ENCODE measurements around the gene HAUS8.
"Not testable (repeated sequence)": the region's sequence is repeated elsewhere in the genome, so short reads cannot be mapped to it uniquely, and the experiment has no call there.

Gene HAUS8

DNA sequence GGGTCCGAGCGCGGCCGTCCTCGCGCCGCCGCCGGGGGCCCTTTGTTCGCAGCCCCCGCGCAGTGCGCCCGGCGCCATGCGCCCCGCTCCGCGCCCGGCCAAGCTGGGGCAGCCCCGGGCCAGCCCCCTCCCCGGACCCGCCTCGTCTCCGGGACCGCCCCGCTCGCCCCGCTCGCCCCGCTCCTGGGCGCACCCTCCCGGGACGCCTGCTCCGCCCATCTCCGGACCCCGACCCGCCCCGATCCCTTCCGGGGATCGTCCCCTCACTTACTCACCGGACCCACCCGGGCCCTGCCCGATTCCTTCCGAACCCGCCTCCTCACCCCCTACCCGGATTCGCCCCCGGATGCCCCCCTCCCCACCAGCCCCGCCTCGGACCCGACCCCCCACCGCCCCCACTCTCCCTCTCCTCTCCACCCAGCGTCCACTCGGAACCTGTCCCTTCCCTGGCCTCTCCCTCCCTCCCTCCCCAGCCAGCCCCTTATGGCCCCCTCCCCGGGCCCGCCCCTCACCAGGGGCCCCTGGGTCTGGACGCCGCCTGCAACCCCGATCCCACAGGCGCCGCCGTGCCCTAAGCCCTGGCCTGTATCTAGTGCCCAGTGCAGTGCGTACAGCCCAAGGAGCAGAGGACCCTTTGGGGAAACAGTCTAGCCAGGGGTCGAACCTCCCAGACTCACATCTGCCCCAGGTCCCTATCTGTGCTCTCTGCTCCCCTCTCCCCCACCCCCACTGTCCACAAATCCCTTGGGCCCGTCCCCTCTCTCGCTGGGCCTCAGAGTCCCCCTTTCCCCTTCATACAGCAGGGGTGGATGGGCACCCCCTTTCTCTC lies 48.3 kb downstream of the HAUS8 start, which contains the start of gene CPAMD8:
TSS of gene CPAMD8 (minus strand) at position 105 of the 829 bp plus-strand sequence. CDS start 168 bp downstream, outside the sequence.
- no peak for DNase-seq

DNA sequence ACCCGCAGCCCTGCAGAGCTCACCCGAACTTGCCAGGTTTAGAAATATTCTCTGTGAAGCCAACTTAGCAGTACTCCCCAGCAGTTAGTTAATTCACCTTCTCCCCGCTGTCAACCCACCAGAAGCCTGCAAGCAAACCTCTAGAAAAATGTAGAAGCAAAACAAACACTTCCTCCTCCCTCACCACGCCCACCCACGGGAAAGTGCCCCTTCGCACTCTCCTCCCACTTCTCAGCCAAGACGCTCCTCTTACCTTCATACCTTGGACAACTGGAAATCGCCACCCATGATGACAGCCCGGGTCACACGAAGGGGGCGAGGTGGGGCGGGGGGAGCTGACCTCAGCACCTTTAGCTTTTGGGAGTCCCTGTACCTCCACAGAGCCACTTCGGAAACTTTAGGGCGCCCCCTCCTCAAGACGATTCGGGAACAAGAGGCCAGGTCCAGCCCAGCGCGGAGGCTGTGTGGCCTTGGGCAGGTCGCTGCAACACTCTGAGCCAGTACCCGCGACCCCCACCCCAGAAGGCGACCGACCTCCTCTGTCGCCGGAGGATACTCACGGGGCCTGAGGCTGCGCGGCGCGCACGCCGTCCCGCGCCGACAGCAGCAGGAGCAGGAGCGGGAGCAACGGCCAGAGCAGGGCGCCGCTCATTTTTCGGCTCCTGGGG lies 49.1 kb downstream of the HAUS8 start:
- no peak for DNase-seq

DNA sequence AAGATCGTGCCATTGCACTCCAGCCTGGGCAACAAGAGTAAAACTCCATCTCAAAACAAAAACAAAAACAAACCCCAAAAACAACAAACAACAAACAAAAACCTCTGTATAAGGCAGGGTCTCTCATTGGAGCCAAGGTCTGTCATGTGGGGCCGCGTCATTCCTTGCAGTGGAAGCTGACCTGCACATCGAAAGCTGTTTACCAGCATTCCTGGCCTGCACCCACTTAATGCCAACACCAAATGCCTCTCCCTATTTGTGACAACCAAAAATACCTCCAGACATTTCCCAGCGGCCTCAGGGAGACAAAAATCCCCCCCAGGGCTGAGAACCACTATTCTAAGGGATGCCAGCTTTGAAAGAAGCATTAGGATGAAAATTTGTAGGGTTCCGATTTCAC lies 49.9 kb downstream of the HAUS8 start:
- DNase-seq: no peak

DNA sequence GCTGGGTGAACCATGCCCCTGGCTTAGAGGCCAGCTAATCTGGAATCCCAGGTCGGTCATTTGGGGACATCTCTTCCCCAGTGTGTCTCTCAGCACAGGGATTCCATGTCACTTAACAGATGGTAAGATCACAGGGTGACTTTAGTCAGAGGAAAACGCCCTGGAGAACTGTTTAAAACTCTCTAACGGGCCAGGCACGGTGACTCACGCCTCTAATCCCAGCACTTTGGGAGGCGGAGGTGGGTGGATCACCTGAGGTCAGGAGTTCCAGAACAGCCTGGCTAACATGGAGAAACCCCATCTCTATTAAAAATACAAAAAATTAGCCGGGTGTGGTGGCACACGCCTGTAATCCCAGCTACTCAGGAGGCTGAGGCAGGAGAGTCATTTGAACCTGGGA lies 50.3 kb downstream of the HAUS8 start:
- peak; percentile 67 for DNase-seq

DNA sequence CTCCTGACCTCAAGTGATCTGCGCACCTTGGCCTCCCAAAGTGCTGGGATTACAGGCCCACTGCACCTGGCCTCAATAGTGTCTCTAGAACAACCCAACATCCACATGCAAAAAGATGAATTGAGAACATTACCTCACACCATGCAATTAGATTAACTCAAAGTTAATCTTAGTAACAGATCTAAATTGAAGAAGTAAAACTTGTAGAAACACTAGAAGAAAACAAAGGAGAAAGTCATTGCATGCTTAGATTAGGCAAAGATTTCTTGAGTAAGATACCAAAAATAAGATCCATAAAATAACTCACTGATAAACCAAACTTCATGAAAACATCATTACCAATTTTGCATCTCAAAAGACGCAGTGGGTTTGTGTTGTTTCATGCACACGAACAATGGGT lies 51.4 kb downstream of the HAUS8 start:
- no peak for DNase-seq

DNA sequence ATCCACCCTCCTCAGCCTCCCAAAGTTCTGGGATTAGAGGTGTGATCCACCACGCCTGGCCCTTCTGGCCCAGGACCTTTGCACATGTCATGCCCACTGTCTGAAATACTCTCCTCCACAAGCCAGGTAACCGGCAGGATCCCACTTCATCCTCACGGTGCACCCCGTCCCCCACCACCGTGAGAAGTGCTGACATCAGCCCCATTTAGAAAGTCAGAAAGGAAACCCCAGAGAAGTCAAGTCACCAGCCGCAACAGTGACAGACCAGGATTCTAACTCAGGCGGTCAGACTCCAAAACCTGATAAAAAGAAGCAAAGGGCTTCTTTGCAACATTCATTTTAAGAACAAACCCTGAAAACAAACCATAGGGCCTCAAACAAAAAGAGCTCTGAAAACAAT lies 52.5 kb downstream of the HAUS8 start:
- no peak for DNase-seq

DNA sequence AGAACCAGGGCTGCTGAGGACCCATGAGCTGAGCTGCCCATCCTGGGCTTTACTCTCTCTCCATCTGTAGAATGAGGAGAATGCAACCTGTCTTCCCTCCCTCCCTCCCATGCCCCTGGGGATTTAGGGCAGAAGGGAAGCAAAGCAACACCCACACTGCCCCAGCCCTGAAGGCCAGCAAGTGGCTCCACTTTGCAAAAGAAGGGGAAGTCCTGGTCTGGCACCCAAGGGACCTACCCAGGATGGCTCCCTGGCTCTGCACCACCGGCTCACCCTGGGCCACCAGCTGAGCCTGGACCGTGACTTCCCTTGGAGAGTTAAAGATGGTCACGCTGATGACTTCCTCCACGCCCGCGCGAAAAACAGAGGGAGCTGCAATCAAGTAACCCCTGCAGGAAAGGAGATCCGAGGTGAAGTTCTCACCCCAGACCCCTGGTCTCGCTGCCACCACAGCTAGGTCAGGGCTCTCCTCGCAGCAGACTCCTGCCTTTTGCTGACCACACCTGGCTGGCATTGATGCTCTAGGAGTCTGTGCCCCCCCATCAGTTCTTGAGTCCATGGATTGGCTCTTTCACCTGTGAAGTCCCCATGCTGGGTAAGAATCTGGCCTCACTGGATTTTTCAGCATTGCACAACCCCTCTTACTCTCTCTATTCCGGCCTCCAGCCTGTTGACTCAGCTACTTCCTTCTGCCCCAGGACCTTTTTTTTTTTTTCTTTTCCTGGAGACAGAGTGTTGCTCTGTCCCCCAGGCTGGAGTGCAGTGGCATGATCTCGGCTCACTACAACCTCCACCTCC lies 53.3 kb downstream of the HAUS8 start:
- no peak for DNase-seq

DNA sequence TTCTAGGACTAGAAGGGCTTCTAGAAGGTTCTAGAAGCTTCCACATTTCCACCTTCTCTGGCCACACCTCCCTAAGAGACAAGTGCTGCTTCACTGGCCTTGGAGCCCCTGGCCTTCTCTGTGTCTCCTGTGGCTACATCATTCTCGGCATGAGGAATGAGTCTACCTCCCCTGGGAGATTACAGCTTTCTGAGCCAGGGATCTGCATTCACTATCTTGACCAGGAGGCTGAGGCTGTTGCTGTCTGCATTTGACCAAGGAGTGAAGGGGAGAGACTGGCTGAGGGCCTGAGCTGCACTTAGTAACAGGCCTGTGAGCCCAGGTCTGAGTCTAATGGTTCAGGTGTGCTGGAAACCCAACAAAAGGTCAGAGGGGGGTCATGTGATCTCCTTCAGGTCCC lies 53.9 kb downstream of the HAUS8 start:
- no peak for DNase-seq

DNA sequence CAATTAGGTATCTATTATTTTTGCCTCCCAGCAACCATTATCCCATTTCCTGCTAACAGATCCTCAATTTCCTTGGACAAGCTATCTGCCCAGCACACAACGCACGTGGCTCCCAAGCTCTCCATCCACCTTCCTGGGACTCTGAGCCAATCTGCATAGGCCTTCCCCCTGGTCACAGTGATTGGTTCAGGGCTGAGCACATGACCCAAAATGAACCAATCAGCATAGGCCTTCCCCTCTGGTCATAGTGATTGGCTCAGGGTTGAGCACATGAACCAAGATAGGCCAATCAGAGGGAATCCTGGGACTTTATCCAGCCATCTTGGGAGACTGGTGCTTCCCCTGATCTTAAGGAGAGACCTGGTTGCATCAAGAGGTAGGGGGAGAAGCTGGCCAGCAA lies 54.4 kb downstream of the HAUS8 start:
- DNase-seq: peak; percentile 51

DNA sequence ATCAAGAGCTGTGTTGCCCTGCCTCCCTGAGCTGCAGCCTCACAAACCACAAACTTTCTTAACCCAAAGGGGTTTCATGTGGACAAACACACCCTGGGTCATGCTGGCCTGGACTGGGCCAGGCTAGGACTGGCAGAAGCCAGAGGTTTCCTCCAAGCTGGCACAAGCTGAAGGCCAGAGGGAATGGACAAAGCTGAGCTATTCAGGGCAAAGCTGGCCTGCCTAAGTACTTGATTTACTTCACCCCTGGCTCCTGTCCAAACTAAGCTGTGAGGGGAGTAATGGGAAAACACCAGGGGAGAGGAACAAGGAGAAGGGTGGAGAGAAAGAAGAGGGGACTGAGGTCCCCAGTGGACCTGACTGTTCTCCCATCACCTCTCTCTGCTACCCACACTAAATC lies 54.9 kb downstream of the HAUS8 start:
- DNase-seq: no peak

DNA sequence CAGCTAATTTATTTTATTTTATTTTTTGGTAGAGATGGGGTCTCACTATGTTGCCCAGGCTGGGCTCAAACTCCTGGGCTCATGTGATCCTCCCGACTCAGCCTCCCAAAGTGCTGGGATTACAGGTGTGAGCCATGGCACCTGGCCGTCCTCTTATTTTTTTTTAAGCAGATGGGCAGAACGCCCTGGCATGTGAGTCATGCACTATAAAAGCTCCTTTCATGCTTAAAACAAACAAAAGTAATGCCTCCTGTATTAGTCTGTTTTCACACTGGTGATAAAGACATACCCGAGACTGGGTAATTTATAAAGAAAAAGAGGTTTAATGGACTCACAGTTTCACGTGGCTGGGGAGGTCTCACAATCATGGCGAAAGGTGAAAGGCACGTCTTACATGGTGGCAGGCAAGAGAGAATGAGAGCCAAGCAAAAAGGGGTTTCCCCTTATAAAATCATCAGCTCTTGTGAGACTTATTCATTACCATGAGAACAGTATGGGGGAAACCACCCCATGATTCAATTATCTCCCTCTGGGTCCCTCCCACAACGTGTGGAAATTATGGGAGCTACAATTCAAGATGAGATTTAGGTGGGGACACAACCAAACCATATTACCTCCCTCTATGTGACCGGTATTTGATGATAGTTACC lies 60.9 kb downstream of the HAUS8 start:
- not testable (repeated sequence) for DNase-seq

DNA sequence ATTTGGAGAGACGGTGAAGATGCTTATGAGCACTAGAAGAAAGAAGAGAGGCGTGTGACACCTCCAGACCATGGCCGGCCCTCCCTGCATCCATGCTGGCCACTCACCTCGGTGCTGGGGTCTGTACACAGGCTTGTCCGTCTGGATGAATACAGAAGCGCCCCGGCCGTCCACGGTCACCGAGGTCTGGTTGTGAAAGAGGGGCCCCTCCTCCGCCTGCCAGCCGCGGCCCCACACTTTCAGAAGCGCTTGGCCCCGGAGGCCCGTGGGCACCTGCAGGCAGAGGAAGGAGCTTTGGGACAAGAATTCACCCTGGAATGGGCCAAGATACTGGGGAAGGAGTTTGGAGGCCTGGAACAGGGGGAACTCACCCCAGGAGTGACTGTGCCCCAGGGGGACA lies 63.8 kb downstream of the HAUS8 start:
- DNase-seq: no peak

DNA sequence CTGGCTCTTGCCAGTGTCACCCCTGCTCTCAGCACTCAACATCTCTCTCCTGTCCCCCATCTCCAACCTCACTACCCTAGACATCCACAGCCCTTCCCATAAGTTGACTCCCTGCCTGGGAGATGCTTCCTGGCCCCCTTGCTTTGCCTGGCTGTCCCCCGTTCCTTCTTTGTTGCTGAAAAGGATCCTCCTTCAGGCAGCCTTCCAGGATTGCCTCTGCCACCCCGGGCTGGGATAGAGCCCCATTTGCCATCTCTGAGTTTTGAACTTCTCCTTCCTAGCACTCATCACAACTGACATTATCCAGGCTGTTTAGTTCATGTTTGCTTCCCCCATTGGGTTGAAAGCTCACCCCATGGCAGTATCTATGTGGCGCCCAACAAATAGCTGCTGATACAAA lies 68.7 kb downstream of the HAUS8 start:
- no peak for DNase-seq

DNA sequence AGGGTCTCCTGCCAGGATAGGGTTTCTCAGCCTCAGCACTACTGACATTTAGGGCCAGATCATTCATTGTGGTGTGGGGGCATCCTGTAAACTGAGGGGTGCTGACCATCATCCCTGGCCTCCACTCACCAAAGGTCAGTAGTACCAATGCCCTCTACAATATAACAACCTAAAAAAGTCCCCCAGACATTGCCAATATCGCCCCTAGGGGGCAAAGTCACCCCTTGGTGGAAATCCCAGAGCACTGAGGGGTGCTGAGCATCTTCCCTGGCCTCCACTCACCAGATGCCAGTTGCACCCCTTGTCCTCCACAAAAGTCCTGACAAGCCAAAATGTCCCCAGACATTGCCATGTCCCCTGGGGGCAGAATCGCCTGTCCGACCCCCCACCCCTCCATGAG lies 70.3 kb downstream of the HAUS8 start:
- no peak for DNase-seq

DNA sequence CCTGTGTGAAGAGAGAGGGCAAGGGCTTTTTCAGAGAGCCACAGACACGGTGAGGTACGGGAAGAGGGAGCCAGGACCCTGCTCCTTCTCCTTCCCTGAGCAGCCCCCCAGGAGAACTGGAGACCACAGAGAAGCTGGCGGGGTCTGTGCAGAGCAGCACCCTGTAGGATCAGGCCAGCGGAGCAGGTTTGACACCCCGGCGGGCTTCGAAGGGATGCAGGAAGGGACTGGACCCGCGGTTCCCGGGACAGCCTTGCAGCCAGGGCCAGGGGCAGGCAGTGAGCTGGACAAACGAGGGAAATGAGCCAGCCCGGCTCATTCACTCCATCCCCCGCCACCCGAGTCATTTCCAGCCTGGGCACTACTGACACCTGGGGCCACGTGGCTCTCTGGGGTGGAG lies 70.9 kb downstream of the HAUS8 start:
- DNase-seq: no peak

DNA sequence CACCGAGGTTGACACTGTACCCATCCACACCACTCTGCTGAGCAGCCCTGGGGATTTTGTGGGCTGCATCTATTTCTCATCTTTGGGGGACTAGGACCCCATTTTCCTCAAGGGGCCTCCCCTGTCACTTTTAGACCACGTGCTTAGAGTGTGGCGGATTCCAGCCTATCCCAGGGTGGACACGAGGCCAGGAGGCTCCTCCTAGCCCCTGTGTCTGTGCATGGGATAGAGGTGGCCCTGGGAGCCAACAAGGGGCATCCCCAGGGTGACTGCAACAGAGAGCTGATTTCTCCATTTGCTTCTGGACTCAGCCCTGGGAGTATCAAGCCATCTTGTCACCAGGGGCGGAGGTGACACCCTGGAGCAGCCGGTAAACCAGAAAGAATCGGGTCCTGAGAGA lies 72.8 kb downstream of the HAUS8 start:
- DNase-seq: no peak

DNA sequence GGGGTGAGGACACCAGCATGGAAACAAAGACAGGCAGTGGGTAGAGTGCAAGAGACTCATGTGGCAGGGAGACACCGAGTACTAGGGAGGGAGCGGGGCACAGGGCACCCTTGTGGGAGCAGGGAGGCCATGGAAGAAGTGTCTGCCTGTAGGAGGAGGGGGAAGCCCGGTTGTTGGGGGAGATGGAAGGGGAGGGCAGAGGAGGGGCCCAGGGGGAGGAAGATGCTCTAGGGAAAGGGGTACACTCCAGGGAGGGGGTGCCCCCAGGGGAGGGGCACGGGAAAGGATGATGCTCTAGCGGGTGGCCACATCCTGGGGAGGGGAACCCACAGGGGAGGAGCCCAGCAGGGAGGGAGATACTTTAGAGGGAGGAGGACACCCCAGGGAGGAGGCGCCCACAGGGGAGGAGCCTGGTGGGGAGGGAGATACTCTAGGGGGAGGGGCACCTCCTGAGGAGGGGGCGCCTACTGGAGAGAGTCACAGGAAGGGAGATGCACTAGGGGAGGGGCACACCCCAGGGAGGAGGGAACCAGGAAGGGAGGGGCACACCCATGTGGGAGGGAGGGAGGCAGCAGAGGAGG lies 73.6 kb downstream of the HAUS8 start:
- DNase-seq: no peak
